GM19043 (cell line): Measurements from ENCODE around the gene CCL5.

Experiments
- ATAC-seq: cut with Tn5 transposase; IDR thresholded peaks from one replicate; pipeline ENCODE4 v1.9.1; 2021; ENCODE audit warnings: low read depth; ENCODE audit not compliant: unreplicated experiment

The CCL5 gene

GRCh38 chr17:35879773-35880654 lies at the start of gene CCL5:
Gene CCL5 (minus strand): TSS chr17:35880360.
- ATAC-seq = peak; percentile 80

- ATAC-seq = no peak
These were observed 47.6 kb upstream of the CCL5 start for GRCh38 chr17:35927714-35928113.

GRCh38 chr17:35923609-35924114 lies 43.5 kb upstream of the CCL5 start:
- no peak for ATAC-seq

- ATAC-seq = no peak
These were observed 40.1 kb upstream of the CCL5 start for GRCh38 chr17:35920229-35920628.

- ATAC-seq = no peak
These were observed 38.5 kb upstream of the CCL5 start for GRCh38 chr17:35918665-35919064.

- ATAC-seq = no peak
These were observed 37.5 kb upstream of the CCL5 start for GRCh38 chr17:35917519-35918213.

- no peak for ATAC-seq
These were observed 35.2 kb upstream of the CCL5 start for GRCh38 chr17:35915153-35915964.

GRCh38 chr17:35914354-35914753 lies 34.2 kb upstream of the CCL5 start:
- ATAC-seq = no peak

GRCh38 chr17:35913609-35914008 lies 33.4 kb upstream of the CCL5 start:
- no peak for ATAC-seq

- no peak for ATAC-seq
These were observed 32.8 kb upstream of the CCL5 start for GRCh38 chr17:35912942-35913341.

- ATAC-seq = no peak
These were observed 32.3 kb upstream of the CCL5 start for GRCh38 chr17:35912339-35912912.

- ATAC-seq = no peak
These were observed 29.2 kb upstream of the CCL5 start for GRCh38 chr17:35909408-35909807.

GRCh38 chr17:35907691-35908090 lies 27.5 kb upstream of the CCL5 start:
- no peak for ATAC-seq

- no peak for ATAC-seq
These were observed 26.9 kb upstream of the CCL5 start for GRCh38 chr17:35906926-35907637.

- ATAC-seq = no peak
These were observed 26.2 kb upstream of the CCL5 start for GRCh38 chr17:35906191-35906925.

GRCh38 chr17:35903451-35903850 lies 23.3 kb upstream of the CCL5 start:
- ATAC-seq = no peak

GRCh38 chr17:35901631-35902175 lies 21.5 kb upstream of the CCL5 start:
- ATAC-seq = no peak

GRCh38 chr17:35900708-35901480 lies 20.7 kb upstream of the CCL5 start:
- no peak for ATAC-seq
